IPS DF 6.9 (cell line): Measurements from ENCODE around the gene MMEL1.
"Not testable (repeated sequence)": the region's sequence is repeated elsewhere in the genome, so short reads cannot be mapped to it uniquely, and the experiment has no call there.

Experiments
- DNase-seq: peaks from one replicate; pipeline ENCODE4 v3.0.0-alpha.2; 2013; ENCODE audit warnings: low read depth, low spot score
- H3K27ac ChIP-seq: one replicate; pipeline ENCODE4 v1.5.1; 2013; ENCODE audit warnings: low read length, control low read depth
- H3K27me3 ChIP-seq: 2 replicates; pipeline ENCODE4 v1.6.1; 2013; ENCODE audit warnings: mild to moderate bottlenecking, low read length; ENCODE audit not compliant: control insufficient read depth, insufficient read depth
- H3K36me3 ChIP-seq: 2 replicates; pipeline ENCODE4 v1.6.1; 2013; ENCODE audit warnings: low read length; ENCODE audit not compliant: control insufficient read depth, insufficient read depth
- H3K4me1 ChIP-seq: 2 replicates; pipeline ENCODE4 v1.6.1; 2013; ENCODE audit warnings: low read length; ENCODE audit not compliant: control insufficient read depth, insufficient read depth
- H3K4me3 ChIP-seq: 2 replicates; pipeline ENCODE4 v1.5.1; 2013; ENCODE audit warnings: mild to moderate bottlenecking, low read length
- H3K9me3 ChIP-seq: 2 replicates; pipeline ENCODE4 v1.6.1; 2013; ENCODE audit warnings: low read length, inconsistent platforms; ENCODE audit not compliant: control insufficient read depth, insufficient read depth
- WGBS: extraction: QIAGEN DNeasy Blood & Tissue Kit; methylation state at CpG from one replicate; pipeline ENCODE4 v1.1.7; 2013; ENCODE audit warnings: mixed read lengths, missing lambda C conversion rate; ENCODE audit not compliant: insufficient read length, insufficient coverage; 5-methylcytosine and 5-hydroxymethylcytosine counted together

Gene MMEL1

GRCh38 chr1:2632561-2633361 lies at the start of gene MMEL1:
Gene MMEL1 (minus strand): TSS chr1:2633016. CDS start chr1:2629484, 3,532 bp downstream.
- no peak within 1 kb of the TSS for H3K27ac ChIP-seq
- no peaks in the 10 kb centered on the region for H3K27me3 ChIP-seq
- DNase-seq, result no peak
- peaks cover 53% of the 10 kb centered on the region for H3K9me3 ChIP-seq
- no peak within 1 kb of the TSS for H3K4me3 ChIP-seq
- no peaks in the 10 kb centered on the region for H3K36me3 ChIP-seq
- H3K4me1 ChIP-seq, result no peaks in the 10 kb centered on the region
- WGBS, result no CpG with 5 or more reads among the region's 16 CpGs

GRCh38 chr1:2676726-2677125 lies 43.9 kb upstream of the MMEL1 start:
- no CpG with 5 or more reads among the region's 10 CpGs for WGBS
- H3K27me3 ChIP-seq, DNase-seq, H3K27ac ChIP-seq, H3K9me3 ChIP-seq, H3K4me1 ChIP-seq, H3K36me3 ChIP-seq, H3K4me3 ChIP-seq: not testable (repeated sequence)

- not testable (repeated sequence) for H3K4me1 ChIP-seq, H3K4me3 ChIP-seq, H3K36me3 ChIP-seq, H3K27me3 ChIP-seq, DNase-seq, H3K9me3 ChIP-seq, H3K27ac ChIP-seq
- WGBS, result no CpG with 5 or more reads among the region's 11 CpGs
Observed at GRCh38 chr1:2671656-2672055, 38.8 kb upstream of the MMEL1 start.

GRCh38 chr1:2659806-2660205 lies 27.0 kb upstream of the MMEL1 start:
- no CpG with 5 or more reads among the region's 8 CpGs for WGBS
- not testable (repeated sequence) for H3K27ac ChIP-seq, DNase-seq

GRCh38 chr1:2657909-2658308 lies 25.1 kb upstream of the MMEL1 start:
- not testable (repeated sequence) for H3K4me3 ChIP-seq, H3K36me3 ChIP-seq, H3K4me1 ChIP-seq, H3K27ac ChIP-seq, H3K27me3 ChIP-seq, DNase-seq
- no CpG with 5 or more reads among the region's 10 CpGs for WGBS
- H3K9me3 ChIP-seq, result peaks cover 24% of the 10 kb centered on the region

More at GRCh38 chr1:2659806-2660205, 27.0 kb upstream of the MMEL1 start:
- H3K4me1 ChIP-seq, H3K4me3 ChIP-seq, H3K27me3 ChIP-seq, H3K36me3 ChIP-seq: not testable (repeated sequence)
- peaks cover 10% of the 10 kb centered on the region for H3K9me3 ChIP-seq

- DNase-seq, H3K27ac ChIP-seq, H3K4me1 ChIP-seq, H3K36me3 ChIP-seq, H3K27me3 ChIP-seq, H3K4me3 ChIP-seq: not testable (repeated sequence)
- H3K9me3 ChIP-seq, result peaks cover 28% of the 10 kb centered on the region
- WGBS, result no CpG with 5 or more reads among the region's 12 CpGs
Observed at GRCh38 chr1:2657124-2657523, 24.3 kb upstream of the MMEL1 start.

GRCh38 chr1:2655598-2656434 lies 23.0 kb upstream of the MMEL1 start:
- H3K27ac ChIP-seq, DNase-seq, H3K4me1 ChIP-seq, H3K36me3 ChIP-seq, H3K4me3 ChIP-seq, H3K27me3 ChIP-seq: not testable (repeated sequence)
- WGBS, result no CpG with 5 or more reads among the region's 16 CpGs
- peaks cover 32% of the 10 kb centered on the region for H3K9me3 ChIP-seq

- not testable (repeated sequence) for H3K27me3 ChIP-seq, H3K4me1 ChIP-seq, H3K36me3 ChIP-seq, H3K4me3 ChIP-seq, H3K27ac ChIP-seq, DNase-seq
- no CpG with 5 or more reads among the region's 14 CpGs for WGBS
- H3K9me3 ChIP-seq, result peaks cover 31% of the 10 kb centered on the region
Observed at GRCh38 chr1:2654443-2654948, 21.7 kb upstream of the MMEL1 start.

- H3K27me3 ChIP-seq, DNase-seq, H3K36me3 ChIP-seq, H3K27ac ChIP-seq, H3K4me1 ChIP-seq, H3K4me3 ChIP-seq: not testable (repeated sequence)
- WGBS, result no CpG with 5 or more reads among the region's 14 CpGs
- H3K9me3 ChIP-seq, result peaks cover 35% of the 10 kb centered on the region
Observed at GRCh38 chr1:2653741-2654442, 21.1 kb upstream of the MMEL1 start.

GRCh38 chr1:2652926-2653571 lies 20.2 kb upstream of the MMEL1 start:
- not testable (repeated sequence) for DNase-seq, H3K36me3 ChIP-seq, H3K27ac ChIP-seq, H3K4me1 ChIP-seq, H3K27me3 ChIP-seq, H3K4me3 ChIP-seq
- peaks cover 37% of the 10 kb centered on the region for H3K9me3 ChIP-seq
- no CpG with 5 or more reads among the region's 12 CpGs for WGBS
